MM.1S (cell line): Measurements from ENCODE around the gene DTX3L.

Source experiments
- DNase-seq: peaks from one replicate; pipeline ENCODE4 v3.0.0-alpha.2; 2015
- H2AFZ ChIP-seq: fragments of 300-600 bp; sonication (generic); 2 replicates; pipeline ENCODE4 v1.6.0; 2016; ENCODE audit warnings: antibody characterized with exemption, low read length
- H3F3A ChIP-seq: fragments of 300-600 bp; sonication (generic); 2 replicates; pipeline ENCODE4 v1.6.1; 2016; ENCODE audit warnings: mild to moderate bottlenecking, antibody characterized with exemption, low read length, moderate library complexity, mixed read lengths; ENCODE audit not compliant: insufficient read depth
- H3K27ac ChIP-seq: fragments of 300-600 bp; sonication (generic); 2 replicates; pipeline ENCODE4 v1.5.1; 2016; ENCODE audit warnings: mild to moderate bottlenecking, low read length
- H3K27me3 ChIP-seq: fragments of 300-600 bp; sonication (generic); replicated peaks from 2 replicates; pipeline ENCODE4 v1.6.0; 2016; ENCODE audit warnings: low read length; ENCODE audit not compliant: insufficient read depth
- H3K36me3 ChIP-seq: fragments of 300-600 bp; sonication (generic); replicated peaks from 2 replicates; pipeline ENCODE4 v1.6.1; 2016; ENCODE audit warnings: mild to moderate bottlenecking, low read length, mixed read lengths; ENCODE audit not compliant: insufficient read depth
- H3K4me1 ChIP-seq: fragments of 300-600 bp; sonication (generic); 2 replicates; pipeline ENCODE4 v1.6.1; 2016; ENCODE audit warnings: low read length, mixed read lengths
- H3K4me2 ChIP-seq: fragments of 300-600 bp; sonication (generic); 2 replicates; pipeline ENCODE4 v1.6.0; 2016; ENCODE audit warnings: low read depth, low read length
- H3K4me3 ChIP-seq: fragments of 300-600 bp; sonication (generic); 2 replicates; pipeline ENCODE4 v1.5.1; 2016; ENCODE audit warnings: low read length, mixed read lengths
- H3K79me2 ChIP-seq: fragments of 300-600 bp; sonication (generic); 2 replicates; pipeline ENCODE4 v1.6.1; 2016; ENCODE audit warnings: mixed run types, low read length, mixed read lengths
- H3K9ac ChIP-seq: fragments of 300-600 bp; sonication (generic); 2 replicates; pipeline ENCODE4 v1.6.1; 2016; ENCODE audit warnings: low read length, mixed read lengths
- H3K9me2 ChIP-seq: fragments of 300-600 bp; sonication (generic); replicated peaks from 2 replicates; pipeline ENCODE4 v1.6.1; 2016; ENCODE audit warnings: mild to moderate bottlenecking, low read length, mixed read lengths; ENCODE audit not compliant: insufficient read depth
- H3K9me3 ChIP-seq: fragments of 300-600 bp; sonication (generic); replicated peaks from 2 replicates; pipeline ENCODE4 v1.6.1; 2016; ENCODE audit warnings: mild to moderate bottlenecking, low read length, mixed read lengths; ENCODE audit not compliant: insufficient read depth
- H4K20me1 ChIP-seq: fragments of 300-600 bp; sonication (generic); 2 replicates; pipeline ENCODE4 v1.6.1; 2016; ENCODE audit warnings: mild to moderate bottlenecking, low read length, moderate library complexity, mixed read lengths; ENCODE audit not compliant: insufficient read depth
- CTCF ChIP-seq: fragments of 300-600 bp; sonication (generic); IDR thresholded peaks from 2 replicates; pipeline ENCODE4 v1.5.1; 2016; ENCODE audit warnings: antibody characterized with exemption, low read length, mixed read lengths
- EZH2 ChIP-seq: fragments of 300-600 bp; sonication (generic); optimal IDR thresholded peaks from 2 replicates; pipeline ENCODE3; 2017; ENCODE audit warnings: low read depth, mild to moderate bottlenecking, antibody characterized with exemption, low read length, mixed read lengths
- EZH2phosphoT487 ChIP-seq: fragments of 300-600 bp; sonication (generic); IDR thresholded peaks from 2 replicates; pipeline ENCODE4 v1.6.1; 2018; ENCODE audit warnings: antibody characterized with exemption, low read length

DTX3L gene

DNA sequence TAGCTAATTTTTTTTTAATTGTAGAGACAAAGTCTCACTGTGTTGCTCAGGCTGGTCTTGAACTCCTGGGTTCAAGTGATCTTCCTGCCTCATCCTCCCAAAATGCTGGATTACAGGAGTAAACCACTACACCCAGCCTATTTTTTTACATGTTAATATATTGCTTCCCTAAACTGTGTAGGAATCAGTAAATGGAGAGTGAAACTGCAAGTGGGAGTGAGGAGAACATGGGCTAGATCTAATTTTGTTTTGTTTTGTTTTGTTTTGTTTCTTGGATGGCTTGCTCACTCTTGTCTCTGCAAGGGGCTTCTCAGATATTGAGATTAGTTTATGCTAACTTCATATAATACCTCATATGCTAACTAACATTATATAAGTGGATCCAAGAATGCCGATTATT lies 44.8 kb downstream of the DTX3L start:
- no peak overlapping the region for H3K27ac ChIP-seq
- H3K4me1 ChIP-seq: peaks cover 7% of the 10 kb centered on the region
- peaks cover 10% of the 10 kb centered on the region for H3F3A ChIP-seq
- no peak overlapping the region for H2AFZ ChIP-seq
- DNase-seq: no peak
- no peak overlapping the region for H3K9ac ChIP-seq
- no peaks in the 10 kb centered on the region for H3K27me3 ChIP-seq
- H3K4me2 ChIP-seq: no peak overlapping the region
- no peaks in the 10 kb centered on the region for H4K20me1 ChIP-seq
- H3K36me3 ChIP-seq: no peaks in the 10 kb centered on the region
- no peaks in the 10 kb centered on the region for H3K9me2 ChIP-seq
- H3K4me3 ChIP-seq: no peak overlapping the region
- H3K9me3 ChIP-seq: no peaks in the 10 kb centered on the region
- TF ChIP-seq EZH2 (no peak), CTCF (no peak), EZH2phosphoT487 (no peak)
- H3K79me2 ChIP-seq: no peaks in the 10 kb centered on the region

DNA sequence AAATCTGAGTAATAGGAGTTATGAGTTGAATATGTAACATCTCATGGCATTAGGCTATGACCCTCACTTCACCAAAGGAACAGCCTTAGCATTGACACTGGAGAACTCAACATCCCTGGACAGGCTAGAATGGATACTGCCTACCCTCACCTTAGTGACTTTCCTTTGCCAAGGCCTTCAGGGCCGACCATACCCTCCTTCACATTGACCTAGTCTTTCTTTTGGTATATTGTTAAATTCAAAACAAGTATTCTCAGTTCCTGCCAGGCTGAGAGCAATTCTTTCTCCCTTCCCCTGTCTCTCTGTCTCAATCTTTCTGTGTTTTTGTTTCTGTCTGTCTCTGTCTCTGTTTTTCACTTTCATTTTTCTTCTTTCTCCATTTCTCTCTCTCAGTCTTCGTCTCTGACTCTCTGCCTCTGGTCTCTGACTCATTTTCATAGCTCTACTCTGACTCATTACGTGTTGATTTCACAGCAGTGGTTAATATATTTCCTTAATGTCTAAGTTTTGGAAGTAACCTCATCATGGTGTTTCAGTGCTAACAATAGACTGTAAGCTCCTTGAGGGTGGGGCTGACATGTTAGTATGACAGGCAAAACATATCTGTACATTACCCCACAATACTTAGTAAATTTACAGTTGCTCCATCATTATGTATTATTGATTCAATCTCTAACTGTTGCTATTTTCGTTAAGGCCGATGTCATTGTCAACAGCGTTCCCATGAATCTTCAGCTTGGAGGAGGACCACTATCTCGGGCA lies 45.8 kb downstream of the DTX3L start:
- Histone ChIP-seq H2AFZ (0 out of 2 replicates have a peak overlapping the region, but pooled peaks have one; percentile 5), H3K36me3 (no peaks in the 10 kb centered on the region), H3K27me3 (no peaks in the 10 kb centered on the region), H3K9me3 (no peaks in the 10 kb centered on the region), H3K4me2 (peak overlapping the region; percentile 47; the same call in 1 of the 2 replicates), H3K27ac (peak overlapping the region; percentile 22; the same call in 1 of the 2 replicates), H4K20me1 (no peaks in the 10 kb centered on the region), H3K79me2 (no peaks in the 10 kb centered on the region), H3F3A (peaks cover 10% of the 10 kb centered on the region), H3K9ac (no peak overlapping the region), H3K9me2 (no peaks in the 10 kb centered on the region), H3K4me3 (0 out of 2 replicates have a peak overlapping the region, but pooled peaks have one; percentile 26), H3K4me1 (peaks cover 7% of the 10 kb centered on the region)
- TF ChIP-seq EZH2phosphoT487 (no peak), EZH2 (no peak), CTCF (no peak)
- DNase-seq: peak; percentile 68

GRCh38 chr3:122612696-122613095 lies 48.6 kb downstream of the DTX3L start:
- no peak overlapping the region for H3K4me2 ChIP-seq
- peaks cover 10% of the 10 kb centered on the region for H3F3A ChIP-seq
- no peaks in the 10 kb centered on the region for H3K9me2 ChIP-seq

DNA sequence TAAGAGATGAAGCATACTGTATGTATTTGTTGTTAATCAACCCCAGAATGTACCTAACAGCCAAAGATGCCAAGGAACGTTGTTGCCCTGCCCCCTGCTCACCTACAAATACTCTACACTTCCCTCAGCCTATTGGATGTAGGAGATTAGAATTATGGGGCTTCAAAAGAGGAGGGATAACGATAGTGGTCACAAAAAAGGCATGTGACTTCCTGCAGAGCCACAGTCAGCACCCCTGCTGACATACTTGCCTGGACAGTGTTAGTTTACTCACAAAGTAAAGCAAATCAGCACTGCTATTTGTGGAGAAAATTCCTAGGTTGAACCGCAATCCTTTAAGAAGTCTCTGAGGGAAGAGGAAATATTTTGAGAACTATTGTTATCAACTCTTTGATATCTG lies 51.2 kb downstream of the DTX3L start:
- Histone ChIP-seq H3K4me2 (no peak overlapping the region), H3K79me2 (no peaks in the 10 kb centered on the region), H3K4me1 (peaks cover 5% of the 10 kb centered on the region; the same call in 1 of the 2 replicates), H3K9ac (no peak overlapping the region), H3F3A (peaks cover 3% of the 10 kb centered on the region; the same call in 1 of the 2 replicates), H3K27ac (no peak overlapping the region), H3K36me3 (no peaks in the 10 kb centered on the region), H3K4me3 (no peak overlapping the region), H2AFZ (no peak overlapping the region), H4K20me1 (no peaks in the 10 kb centered on the region), H3K27me3 (no peaks in the 10 kb centered on the region), H3K9me3 (no peaks in the 10 kb centered on the region), H3K9me2 (no peaks in the 10 kb centered on the region)
- DNase-seq: no peak
- no peak for TF ChIP-seq CTCF
- no peak for TF ChIP-seq EZH2phosphoT487
- TF ChIP-seq EZH2: no peak

More at GRCh38 chr3:122612696-122613095, 48.6 kb downstream of the DTX3L start:
- Histone ChIP-seq H3K4me1 (peaks cover 11% of the 10 kb centered on the region), H3K4me3 (no peak overlapping the region), H3K27ac (no peak overlapping the region), H3K36me3 (no peaks in the 10 kb centered on the region), H3K79me2 (no peaks in the 10 kb centered on the region), H4K20me1 (no peaks in the 10 kb centered on the region), H3K9me3 (no peaks in the 10 kb centered on the region), H3K27me3 (no peaks in the 10 kb centered on the region), H3K9ac (no peak overlapping the region), H2AFZ (no peak overlapping the region)
- TF ChIP-seq EZH2phosphoT487: no peak
- TF ChIP-seq EZH2: no peak
- DNase-seq: no peak
